Gastroesophageal sphincter (tissue), 3 donors: Measurements from ENCODE around the gene MICALL2.

Experiments used
- CTCF ChIP-seq, 4 experiments: fragments of 200-600 bp in 2 of 4; fragments of 450-650 bp in 2 of 4; sonication (generic) in 1 of 4; IDR thresholded peaks; one replicate each; pipeline ENCODE4 v1.5.1; 2017 to 2019; ENCODE audit warnings: antibody characterized with exemption in 4 of 4, mild to moderate bottlenecking in 2 of 4, moderate library complexity in 2 of 4
- POLR2A ChIP-seq, 2 donors: fragments of 450-650 bp; IDR thresholded peaks; one replicate each; pipeline ENCODE4 v1.6.1; 2017; ENCODE audit warnings: antibody characterized with exemption in 2 of 2, mild to moderate bottlenecking in 2 of 2, moderate library complexity in 1 of 2

DNA sequence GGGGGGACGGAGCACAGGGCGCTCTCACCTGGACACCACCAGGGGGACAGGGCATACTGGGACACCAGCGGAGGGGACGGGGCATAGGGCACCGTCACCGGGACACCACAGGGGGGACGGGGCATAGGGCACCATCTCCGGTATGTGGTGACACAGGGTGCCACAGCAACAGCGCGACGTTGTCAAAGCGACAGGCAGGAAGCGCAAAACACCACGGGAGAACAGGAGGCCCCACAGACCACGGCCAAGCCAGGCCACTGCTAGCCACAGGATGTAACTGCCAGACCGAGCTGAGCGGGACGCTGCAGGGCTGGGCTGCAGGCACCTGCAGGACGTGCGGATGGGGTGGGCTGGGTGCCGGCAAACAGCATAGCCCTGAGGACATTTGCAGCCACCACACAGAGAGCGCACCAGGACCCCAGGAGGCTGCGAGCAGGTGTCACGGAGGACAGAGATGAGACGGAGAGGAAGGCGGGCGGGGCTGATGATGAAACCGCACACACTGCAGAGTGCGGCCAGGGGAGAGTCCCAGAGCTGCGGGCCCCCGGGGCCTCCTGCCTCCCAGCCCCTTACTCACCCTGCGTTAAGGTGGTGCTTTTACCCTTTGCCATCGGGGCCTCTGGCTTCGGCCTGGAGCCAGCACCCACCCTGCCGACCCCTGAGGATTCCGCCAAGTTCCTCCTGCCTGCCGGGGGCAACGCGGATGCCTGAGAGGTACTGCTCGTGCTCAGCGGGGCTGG lies 17.5 kb downstream of the MICALL2 start:
- TF ChIP-seq CTCF (IDR thresholded peaks at IDR 0.05) (no peak), POLR2A (IDR thresholded peaks at IDR 0.05) (no peak)
